ENCODE measurements around the gene HDAC1.

The HDAC1 gene

GRCh38 chr1:32337855-32338636 lies 46.2 kb downstream of the HDAC1 start:
- Mint-ChIP-seq H3K27ac (no peak overlapping the region), H3K9me3 (no peaks in the 10 kb centered on the region), H3K4me1 (peaks cover 57% of the 10 kb centered on the region), H3K27me3 (peaks cover 23% of the 10 kb centered on the region), H3K36me3 (peaks cover 14% of the 10 kb centered on the region), H3K4me3 (no peak overlapping the region)
- CTCF ChIA-PET: interaction anchor here (1.6 kb wide), 1 partner anchor 122 kb away, joined by 5 read pairs; no protein-coding TSS in a partner anchor
- peak; percentile 45 for DNase-seq

DNA sequence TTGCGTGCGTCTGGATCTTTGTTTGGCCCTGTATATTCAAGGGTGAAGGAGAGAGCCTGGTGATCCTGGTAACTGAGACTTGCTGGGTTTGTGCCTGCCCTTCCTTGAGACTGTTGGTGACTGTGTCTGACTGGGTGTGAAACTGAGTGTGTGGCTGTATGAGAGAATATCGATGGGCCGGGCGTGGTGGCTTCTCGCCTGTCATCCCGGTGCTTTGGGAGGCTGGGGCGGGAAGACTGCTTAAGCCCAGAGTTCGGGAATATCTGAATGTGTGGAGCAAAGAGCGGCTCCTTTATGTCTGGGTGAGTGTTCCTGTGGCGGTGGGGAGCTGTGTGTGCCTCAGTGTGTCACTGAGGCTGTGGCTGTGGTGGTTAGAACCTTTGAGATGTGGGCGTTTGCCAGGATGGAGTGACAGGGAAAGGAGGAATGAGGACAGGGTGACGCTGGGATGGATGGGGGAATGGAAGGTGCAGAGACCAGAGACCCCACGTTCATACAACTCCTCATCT lies 46.8 kb downstream of the HDAC1 start:
- Mint-ChIP-seq H3K27ac (no peak overlapping the region), H3K4me1 (peaks cover 56% of the 10 kb centered on the region), H3K36me3 (peaks cover 10% of the 10 kb centered on the region), H3K9me3 (no peaks in the 10 kb centered on the region), H3K27me3 (peaks cover 28% of the 10 kb centered on the region), H3K4me3 (no peak overlapping the region)
- no peak for DNase-seq
- CTCF ChIA-PET: no interaction called here

- Mint-ChIP-seq H3K27me3 (peaks cover 36% of the 10 kb centered on the region), H3K4me1 (peaks cover 49% of the 10 kb centered on the region), H3K9me3 (no peaks in the 10 kb centered on the region), H3K27ac (no peak overlapping the region), H3K36me3 (peaks cover 4% of the 10 kb centered on the region), H3K4me3 (no peak overlapping the region)
- CTCF ChIA-PET: no interaction called here
- DNase-seq: no peak
Observed at GRCh38 chr1:32339363-32339978, 47.6 kb downstream of the HDAC1 start.

DNA sequence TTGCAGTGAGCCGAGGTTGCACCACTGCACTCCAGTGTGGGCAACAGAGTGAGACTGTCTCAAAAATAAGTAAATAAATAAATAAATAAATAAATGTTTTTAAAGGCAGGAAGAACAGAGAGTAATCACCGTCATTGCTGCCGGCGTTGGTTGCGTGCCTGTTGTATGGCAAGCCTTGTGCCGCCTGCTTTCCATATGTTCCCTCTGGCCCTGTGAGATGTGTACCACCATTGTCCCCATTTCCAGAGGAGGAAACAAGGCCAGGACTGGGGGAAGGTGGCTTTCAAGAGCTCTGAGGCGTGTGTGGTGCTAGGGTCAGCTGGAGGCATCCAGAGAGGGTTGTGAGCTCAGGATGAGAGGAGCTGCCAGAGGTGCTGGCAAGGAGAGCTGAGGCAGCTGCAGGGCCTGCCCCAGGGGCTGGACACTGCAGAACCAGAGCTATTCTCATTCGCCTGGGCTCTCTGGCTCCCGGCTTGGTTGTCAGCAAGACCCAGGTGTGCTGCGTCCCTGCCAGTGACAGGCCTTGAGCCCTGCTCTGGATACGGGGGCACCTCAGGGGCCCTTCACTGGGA lies 49.4 kb downstream of the HDAC1 start:
- Mint-ChIP-seq H3K9me3 (no peaks in the 10 kb centered on the region), H3K27ac (no peak overlapping the region), H3K4me3 (no peak overlapping the region), H3K4me1 (peaks cover 49% of the 10 kb centered on the region), H3K36me3 (no peaks in the 10 kb centered on the region), H3K27me3 (peaks cover 54% of the 10 kb centered on the region)
- no peak for DNase-seq
- CTCF ChIA-PET: no interaction called here

DNA sequence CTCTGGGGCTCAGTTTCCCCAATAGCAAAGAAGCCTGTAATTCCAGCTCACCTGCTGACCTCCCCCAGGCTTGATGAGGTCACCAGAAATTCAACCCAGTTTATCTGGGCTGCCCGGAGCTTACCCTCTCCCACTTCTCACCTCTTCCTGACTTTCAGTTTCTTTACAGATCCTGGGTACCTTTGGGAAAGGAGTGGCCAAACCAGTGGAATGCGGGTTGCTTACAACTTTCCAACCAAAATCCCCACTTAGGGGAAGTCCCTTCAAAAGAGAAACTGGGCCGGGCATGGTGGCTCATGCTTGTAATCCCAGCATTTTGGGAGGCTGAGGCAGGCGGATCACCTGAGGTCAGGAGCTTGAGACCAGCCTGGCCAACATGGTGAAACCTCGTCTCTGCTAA lies 50.1 kb downstream of the HDAC1 start:
- no peak overlapping the region for H3K4me3 Mint-ChIP-seq
- H3K36me3 Mint-ChIP-seq: no peaks in the 10 kb centered on the region
- no peak for DNase-seq
- no peaks in the 10 kb centered on the region for H3K9me3 Mint-ChIP-seq
- H3K27ac Mint-ChIP-seq: no peak overlapping the region
- H3K4me1 Mint-ChIP-seq: peaks cover 45% of the 10 kb centered on the region
- H3K27me3 Mint-ChIP-seq: peaks cover 58% of the 10 kb centered on the region
- CTCF ChIA-PET: no interaction called here

GRCh38 chr1:32342704-32343103 lies 50.8 kb downstream of the HDAC1 start:
- Mint-ChIP-seq H3K4me3 (no peak overlapping the region), H3K4me1 (peaks cover 39% of the 10 kb centered on the region), H3K27ac (peak overlapping the region; percentile 45)

DNA sequence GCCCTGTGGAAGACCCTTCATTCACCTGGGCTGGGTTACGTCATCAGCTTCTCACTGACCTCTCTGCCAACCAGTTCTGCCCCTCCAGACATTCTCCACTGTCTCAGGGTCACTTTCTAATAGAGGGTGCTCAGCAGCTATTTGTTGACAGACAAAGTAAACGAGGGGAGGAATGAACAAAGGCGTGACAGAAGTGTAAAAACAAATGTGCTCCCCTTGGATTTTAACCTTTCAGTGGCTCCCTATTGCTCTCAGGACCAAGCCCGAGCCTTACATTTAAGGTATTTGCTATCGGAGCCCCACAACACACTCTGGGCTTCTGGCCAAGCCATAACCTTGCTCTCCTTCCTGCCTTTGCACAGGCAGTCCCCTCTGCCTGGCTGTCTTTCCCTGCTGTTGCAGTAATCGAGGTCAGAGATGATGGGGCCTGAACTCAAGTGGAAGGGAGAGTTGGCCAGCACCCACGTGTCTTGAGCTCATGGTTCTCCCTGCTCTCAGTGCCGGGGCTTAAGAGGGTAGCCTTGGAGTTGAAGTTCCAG lies 53.5 kb downstream of the HDAC1 start:
- CTCF ChIA-PET: interaction anchor here (1.0 to 1.6 kb wide), 3 partner anchors 9 to 130 kb away, joined by 3 read pairs; partner anchors contain the start of gene MARCKSL1
- Mint-ChIP-seq H3K36me3 (no peaks in the 10 kb centered on the region), H3K4me1 (peaks cover 52% of the 10 kb centered on the region), H3K9me3 (peaks cover 1% of the 10 kb centered on the region), H3K4me3 (no peak overlapping the region), H3K27ac (no peak overlapping the region), H3K27me3 (peaks cover 48% of the 10 kb centered on the region)
- DNase-seq: no peak

More at GRCh38 chr1:32342704-32343103, 50.8 kb downstream of the HDAC1 start:
- Mint-ChIP-seq H3K9me3 (no peaks in the 10 kb centered on the region), H3K36me3 (no peaks in the 10 kb centered on the region), H3K27me3 (peaks cover 53% of the 10 kb centered on the region)
- DNase-seq: no peak
- CTCF ChIA-PET: interaction anchor here (1.0 kb wide), 1 partner anchor 127 kb away, joined by 3 read pairs; no protein-coding TSS in a partner anchor

DNA sequence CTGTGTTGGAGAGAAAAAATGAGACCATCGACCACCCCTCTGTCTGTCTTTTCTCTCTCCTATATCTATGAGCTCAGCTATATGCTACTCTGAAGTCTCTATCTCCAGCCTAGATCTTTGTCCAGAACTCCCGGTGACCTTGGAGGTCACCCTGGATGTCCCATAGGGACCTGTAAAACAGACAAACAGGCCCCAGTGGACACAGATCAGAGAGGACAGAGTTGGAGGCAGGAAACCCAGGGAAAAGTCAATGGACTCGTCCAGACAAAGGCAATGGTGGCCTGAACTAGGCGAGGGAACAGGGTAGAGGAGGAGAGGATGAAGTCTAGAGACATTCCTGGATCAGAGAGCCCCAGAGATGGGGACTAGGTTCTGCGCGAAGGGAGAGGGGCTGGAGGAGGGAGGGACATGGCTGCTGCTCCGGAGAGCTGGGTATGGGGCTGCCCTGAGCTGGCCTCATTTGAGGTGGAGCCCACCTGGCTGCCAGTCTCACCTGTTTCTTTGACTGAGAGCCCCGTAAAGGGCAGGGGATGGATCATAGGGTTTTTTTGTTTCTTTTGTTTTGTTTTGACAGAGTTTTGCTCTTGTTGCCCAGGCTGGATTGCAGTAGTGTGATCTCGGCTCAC lies 54.8 kb downstream of the HDAC1 start:
- Mint-ChIP-seq H3K4me1 (peaks cover 59% of the 10 kb centered on the region), H3K4me3 (no peak overlapping the region), H3K9me3 (peaks cover 5% of the 10 kb centered on the region), H3K27me3 (peaks cover 48% of the 10 kb centered on the region), H3K36me3 (peaks cover 2% of the 10 kb centered on the region), H3K27ac (no peak overlapping the region)
- CTCF ChIA-PET: no interaction called here
- DNase-seq: no peak

DNA sequence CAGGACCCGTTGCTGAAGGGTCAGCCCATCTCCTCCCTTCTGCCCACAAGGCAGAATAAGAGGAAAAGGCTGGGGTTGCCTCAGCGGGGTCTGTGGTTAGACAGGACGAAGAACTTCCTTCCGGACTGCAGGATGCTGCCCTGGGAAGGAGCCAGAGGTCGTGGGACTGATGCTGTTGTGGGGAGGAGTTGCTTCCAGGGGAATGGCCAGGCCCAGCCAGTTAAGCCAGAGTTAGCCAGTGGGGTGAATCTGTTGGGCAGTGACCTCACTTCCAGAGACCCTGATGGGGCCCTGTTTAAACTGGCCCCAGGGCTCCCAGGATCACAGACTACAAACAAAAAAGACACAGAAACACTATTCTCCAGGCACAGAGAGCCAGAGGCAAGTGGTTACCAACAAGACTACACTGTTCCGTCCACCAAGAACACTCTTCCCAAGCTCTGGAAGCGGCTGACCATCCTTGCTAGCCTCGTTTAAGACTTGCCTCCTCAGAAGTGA lies 57.4 kb downstream of the HDAC1 start:
- CTCF ChIA-PET: interaction anchor here (2.2 kb wide), 1 partner anchor 23 kb away, joined by 6 read pairs; no protein-coding TSS in a partner anchor
- peak; percentile 25 for DNase-seq
- peak overlapping the region; percentile 60 for H3K27ac Mint-ChIP-seq
- H3K36me3 Mint-ChIP-seq: peaks cover 8% of the 10 kb centered on the region
- H3K27me3 Mint-ChIP-seq: peaks cover 47% of the 10 kb centered on the region
- peaks cover 5% of the 10 kb centered on the region for H3K9me3 Mint-ChIP-seq
- H3K4me1 Mint-ChIP-seq: peaks cover 58% of the 10 kb centered on the region
- H3K4me3 Mint-ChIP-seq: peak overlapping the region; percentile 18

GRCh38 chr1:32350785-32351398 lies 59.0 kb downstream of the HDAC1 start:
- H3K4me3 Mint-ChIP-seq: peak overlapping the region; percentile 77
- no peak for DNase-seq
- H3K27ac Mint-ChIP-seq: peak overlapping the region; percentile 83
- H3K27me3 Mint-ChIP-seq: peaks cover 40% of the 10 kb centered on the region
- H3K9me3 Mint-ChIP-seq: peaks cover 5% of the 10 kb centered on the region
- peaks cover 11% of the 10 kb centered on the region for H3K36me3 Mint-ChIP-seq
- CTCF ChIA-PET: interaction anchor here (0.6 to 1.4 kb wide), 7 partner anchors 15 to 135 kb away, joined by 3 to 4 read pairs (median 3); partner anchors contain the start of gene MARCKSL1
- peaks cover 55% of the 10 kb centered on the region for H3K4me1 Mint-ChIP-seq

GRCh38 chr1:32351399-32352238 lies 59.7 kb downstream of the HDAC1 start:
- H3K4me1 Mint-ChIP-seq: peaks cover 55% of the 10 kb centered on the region
- DNase-seq: peak; percentile 95
- H3K36me3 Mint-ChIP-seq: peaks cover 11% of the 10 kb centered on the region
- H3K27me3 Mint-ChIP-seq: peaks cover 39% of the 10 kb centered on the region
- CTCF ChIA-PET: interaction anchor here (0.8 to 1.4 kb wide), 4 partner anchors 30 to 136 kb away, joined by 3 to 4 read pairs (median 3); no protein-coding TSS in a partner anchor
- peak overlapping the region; percentile 77 for H3K4me3 Mint-ChIP-seq
- H3K9me3 Mint-ChIP-seq: peaks cover 5% of the 10 kb centered on the region
- H3K27ac Mint-ChIP-seq: peak overlapping the region; percentile 83

GRCh38 chr1:32352239-32352745 lies 60.4 kb downstream of the HDAC1 start:
- H3K36me3 Mint-ChIP-seq: peaks cover 11% of the 10 kb centered on the region
- peaks cover 37% of the 10 kb centered on the region for H3K27me3 Mint-ChIP-seq
- H3K27ac Mint-ChIP-seq: no peak overlapping the region
- DNase-seq: no peak
- CTCF ChIA-PET: interaction anchor here (1.0 to 1.1 kb wide), 2 partner anchors 11 to 80 kb away, joined by 3 read pairs; no protein-coding TSS in a partner anchor
- H3K9me3 Mint-ChIP-seq: peaks cover 5% of the 10 kb centered on the region
- H3K4me1 Mint-ChIP-seq: peaks cover 54% of the 10 kb centered on the region
- peak overlapping the region; percentile 77 for H3K4me3 Mint-ChIP-seq

All from activated naive CD4-positive, alpha-beta T cell treated with anti-CD3 and anti-CD28 coated beads, Interleukin-2, amount 10 ng/mL, durations not matched to agents 7 days and 5 days (primary cell).